GM12878 (cell line): Measurements from ENCODE around the gene C5orf46. TPM values are rescaled to one million over a fixed set of nuclear protein-coding genes. Genes with fewer than 3 reads are reported as not detected.

ENCODE experiments used
- ATAC-seq: fragments of 200-7000 bp; cut with Tn5 transposase; 3 replicates; pipeline ENCODE4 v1.9.1; 2020; ENCODE audit warnings: mild to moderate bottlenecking, moderate library complexity
- Bru-seq: library from RNA; stranded (reverse); fragments of 400-500 nt; gene quantifications from one replicate; lab custom pipeline; 2021; lab: Mats Ljungman, UMichigan
- BruChase-seq, 2 experiments: library from RNA; stranded (reverse); fragments of 400-500 nt; gene quantifications; one replicate each; lab custom pipeline; 2021; lab: Mats Ljungman, UMichigan
- BruUV-seq: library from RNA; stranded (reverse); fragments of 400-500 nt; replicated peaks from 2 replicates; lab custom pipeline; 2021; lab: Mats Ljungman, UMichigan
- CTCF ChIA-PET: fragments of 300-600 bp; sonication (Branson Sonifier 250); formaldehyde crosslinking; extraction: SDS; loops from one replicate; lab custom pipeline; 2021; ENCODE audit warnings: inconsistent platforms; lab: Yijun Ruan, JAX
- POLR2A ChIA-PET: fragments of 350-600 bp; formaldehyde crosslinking; extraction: SDS; loops from one replicate; lab custom pipeline; 2021; ENCODE audit warnings: inconsistent platforms; lab: Charles Lee
- RAD21 ChIA-PET: fragments of 300-600 bp; sonication (Branson Sonifier 250); formaldehyde crosslinking; loops from one replicate; lab custom pipeline; 2023; ENCODE audit warnings: antibody characterized with exemption; ENCODE audit not compliant: unreplicated experiment; lab: Charles Lee
- SMC1A ChIA-PET: fragments of 300-600 bp; sonication (Branson Sonifier 250); formaldehyde crosslinking; loops from one replicate; lab custom pipeline; 2023; ENCODE audit not compliant: unreplicated experiment, uncharacterized antibody; lab: Charles Lee
- DNase-seq: peaks from one replicate; pipeline ENCODE4 v3.0.0-alpha.2; 2011; ENCODE audit warnings: low read depth, low spot score
- FAIRE-seq: peaks from 3 replicates; lab custom pipeline; 2011; peaks lifted over from hg19 to GRCh38; lab: Jason Lieb, UNC
- H2AFZ ChIP-seq: 2 replicates; pipeline ENCODE4 v1.6.0; 2011; ENCODE audit warnings: low read depth, low read length, control low read depth; ENCODE audit not compliant: control insufficient read depth
- H3K27ac ChIP-seq: 2 replicates; pipeline ENCODE4 v1.5.1; 2011; ENCODE audit warnings: control low read depth; ENCODE audit not compliant: control insufficient read depth, insufficient read depth
- H3K27me3 ChIP-seq, 2 experiments: replicated peaks in 1 of 2; 2 replicates each; pipeline versions ENCODE4 v1.6.0 to v1.6.1; 2011; ENCODE audit warnings: low read length in 1 of 2; ENCODE audit not compliant: control insufficient read depth in 2 of 2, insufficient read depth in 2 of 2
- H3K36me3 ChIP-seq, 2 experiments: 2 replicates each; pipeline ENCODE4 v1.5.1; 2011; ENCODE audit warnings: low read length in 1 of 2; ENCODE audit not compliant: control insufficient read depth in 2 of 2, insufficient read depth in 2 of 2
- H3K4me1 ChIP-seq: 2 replicates; pipeline ENCODE4 v1.6.1; 2011; ENCODE audit warnings: mild to moderate bottlenecking, low read length, moderate library complexity, mixed read lengths; ENCODE audit not compliant: control insufficient read depth, insufficient read depth
- H3K4me2 ChIP-seq: 2 replicates; pipeline ENCODE4 v1.6.0; 2011; ENCODE audit warnings: control low read depth; ENCODE audit not compliant: control insufficient read depth, insufficient read depth
- H3K4me3 ChIP-seq: fragments of 200-600 bp; sonication (generic); 2 replicates; pipeline ENCODE4 v1.5.1; 2016
- H3K79me2 ChIP-seq: 2 replicates; pipeline ENCODE4 v1.6.0; 2011; ENCODE audit warnings: low read length; ENCODE audit not compliant: control insufficient read depth, insufficient read depth
- H3K9ac ChIP-seq: 2 replicates; pipeline ENCODE4 v1.8.0; 2011; ENCODE audit warnings: low read length, control low read depth, mixed read lengths; ENCODE audit not compliant: control insufficient read depth, insufficient read depth
- H3K9me3 ChIP-seq: replicated peaks from 3 replicates; pipeline ENCODE4 v1.5.1; 2011; ENCODE audit warnings: mild to moderate bottlenecking, low read length; ENCODE audit not compliant: control insufficient read depth, insufficient read depth
- H4K20me1 ChIP-seq: 2 replicates; pipeline ENCODE4 v1.6.0; 2011; ENCODE audit not compliant: control insufficient read depth, insufficient read depth
- NR2C2 ChIP-seq: IDR thresholded peaks from 2 replicates; pipeline ENCODE4 v1.6.1; 2011; ENCODE audit warnings: borderline replicate concordance, low read depth; ENCODE audit not compliant: control insufficient read depth, insufficient read length
- PBX3 ChIP-seq: IDR thresholded peaks from 2 replicates; pipeline ENCODE4 v1.6.1; 2011; ENCODE audit warnings: mild to moderate bottlenecking, low read depth, low read length, moderate library complexity; ENCODE audit not compliant: insufficient replicate concordance
- WGBS: methylation state at CpG from one replicate; pipeline ENCODE4 v1.1.6; 2016; ENCODE audit warnings: low lambda C conversion rate; ENCODE audit not compliant: insufficient replicate concordance, insufficient coverage; ENCODE audit errors: missing lambda C conversion rate; 5-methylcytosine and 5-hydroxymethylcytosine counted together
- in situ Hi-C: fragments of 300-500 bp; cut with MboI; formaldehyde crosslinking; loops from 9 replicates; pipeline ENCODE4 v1.14.3; 2018; ENCODE audit warnings: mixed read lengths
- intact Hi-C: fragments of 100-400 bp; cut with micrococcal nuclease; formaldehyde crosslinking; loops from one replicate; pipeline ENCODE4 v1.14.2; 2022; ENCODE audit not compliant: unreplicated experiment
- long read RNA-seq, 2 experiments: library from polyadenylated mRNA; unstranded; transcript quantifications; one replicate each; pipeline ENCODE4 v2.0.0, GENCODE V29; 2019 to 2020
- polyA minus RNA-seq, 3 experiments: library from RNA; depleted of rRNA, polyadenylated mRNA; stranded (reverse); fragments of >200 nt; gene quantifications; 2 replicates each; pipeline ENCODE4 v1.2.3, GENCODE V29; 2011
- polyA plus RNA-seq, 11 experiments: library from polyadenylated mRNA; depleted of rRNA in 4 of 11; unstranded in 6 of 11; stranded (reverse) in 5 of 11; fragments of >200 nt; fragmentation: Nextera tagmentation in 4 of 11; fragmentation: Illumina TruSeq in 1 of 11; extraction: Ambion mirVana in 4 of 11; extraction: Trizol in 1 of 11; gene quantifications; 1 replicate in 1 of 11; 2 replicates in 10 of 11; pipeline versions ENCODE4 v1.2.1 to v1.2.3, GENCODE V29; 2011 to 2016; ENCODE audit warnings: inconsistent platforms in 2 of 11, missing spikeins in 2 of 11, low read depth in 1 of 11
- total RNA-seq, 4 experiments: library from RNA; depleted of rRNA in 3 of 4; stranded (reverse); fragments of >200 nt in 3 of 4; fragmentation: Illumina TruSeq in 1 of 4; extraction: Trizol in 1 of 4; gene quantifications; 2 replicates each; pipeline versions ENCODE4 v1.2.1 to v1.2.3, GENCODE V29; 2013 to 2021

C5orf46 gene
- total RNA-seq (2013; cell fraction: nucleolus; rRNA removed): not detected in 2 replicates
- total RNA-seq (2014; rRNA removed) (not detected in 2 replicates), total RNA-seq (2014; rRNA removed; fragmentation: Illumina TruSeq; extraction: Trizol) (not detected in 2 replicates), total RNA-seq (2021) (not detected in 2 replicates), polyA plus RNA-seq (2011; rRNA removed) (not detected in 2 replicates), polyA plus RNA-seq (2014; fragmentation: Illumina TruSeq; extraction: Trizol) (not detected in 2 replicates), polyA plus RNA-seq (2014; fragmentation: Nextera tagmentation; extraction: Ambion mirVana) (not detected), polyA plus RNA-seq (2014; rRNA removed) (not detected in 2 replicates), polyA plus RNA-seq (2016; fragmentation: Nextera tagmentation; extraction: Ambion mirVana) (not detected), polyA minus RNA-seq (2011; rRNA and poly(A)+ RNA removed) (not detected in 2 replicates), Bru-seq, nascent RNA (not detected), BruChase-seq, experiment 1, labeled RNA remaining after a 6-hour chase (not detected), BruChase-seq, experiment 2, labeled RNA remaining after a 2-hour chase (not detected)
- polyA plus RNA-seq (2011; ENCODE audit: low read depth): not detected
- not detected in 2 replicates for polyA plus RNA-seq (2011; cell fraction: cytosol; rRNA removed)
- not detected in 2 replicates for polyA plus RNA-seq (2011; cell fraction: nucleus; rRNA removed)
- not detected in 2 replicates for polyA plus RNA-seq (2012)
- not detected in 2 replicates for polyA minus RNA-seq (2011; cell fraction: cytosol; rRNA and poly(A)+ RNA removed)
- polyA minus RNA-seq (2011; cell fraction: nucleus; rRNA and poly(A)+ RNA removed): not detected in 2 replicates
- long read RNA-seq, experiment 1: 0 reads
- long read RNA-seq, experiment 2: 0 reads

DNA sequence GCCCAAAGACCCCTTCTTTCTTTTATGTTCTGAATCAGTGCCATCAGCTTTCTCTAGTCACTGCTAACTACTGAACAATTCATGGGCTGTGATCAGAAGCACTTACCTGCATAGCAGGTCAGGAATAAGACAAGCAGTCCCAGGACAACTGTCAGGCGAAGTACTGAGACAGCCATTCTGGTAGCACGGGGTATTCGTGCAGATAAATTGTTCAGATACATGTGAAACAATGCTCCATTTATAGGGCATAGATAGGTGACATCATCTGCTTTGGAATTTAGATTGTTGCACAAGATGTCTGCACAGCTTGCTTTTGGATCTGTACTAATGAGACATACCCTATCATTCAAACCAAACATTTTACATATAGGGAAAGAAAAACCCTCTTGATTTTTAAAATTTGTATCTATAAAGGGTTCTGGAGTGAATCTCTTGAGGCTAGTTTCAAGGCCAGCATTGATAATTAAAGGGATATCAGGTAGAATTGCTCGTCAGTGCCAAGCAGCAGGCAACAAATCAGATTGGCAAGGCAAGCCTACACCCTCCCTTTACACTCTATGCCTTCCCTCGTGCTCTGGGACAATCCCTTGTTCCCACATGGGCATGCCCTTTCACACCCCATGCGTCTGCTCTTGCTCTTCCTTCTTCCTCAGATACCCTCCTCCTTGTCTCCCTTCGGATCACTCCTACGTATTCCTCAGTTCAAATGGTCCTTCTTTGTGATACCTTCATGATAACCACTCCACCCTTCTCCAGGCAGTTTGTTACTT is at the start of gene C5orf46:
Gene C5orf46, minus strand, starts transcription at position 213 of the 770 bp plus-strand sequence. Its CDS starts 37 bp downstream, at position 176.
- Histone ChIP-seq H3K36me3 (no peaks in the 10 kb centered on the region), H3K27me3 (no peaks in the 10 kb centered on the region), H3K27ac (no peak within 1 kb of the TSS), H2AFZ (no peak within 1 kb of the TSS), H3K9ac (no peak within 1 kb of the TSS)
- intact Hi-C loops: no loop called here
- ChIA-PET SMC1A (no interaction called here), RAD21 (no interaction called here)
- TF ChIP-seq NR2C2 (no peak), PBX3 (no peak)
- TF ChIP-seq, all 136 proteins: peak for 0
- ATAC-seq (no peak), DNase-seq (no peak), FAIRE-seq (no peak)
- Histone ChIP-seq H4K20me1 (no peaks in the 10 kb centered on the region), H3K9me3 (no peaks in the 10 kb centered on the region), H3K4me3 (no peak within 1 kb of the TSS), H3K79me2 (no peaks in the 10 kb centered on the region), H3K4me2 (no peak within 1 kb of the TSS), H3K4me1 (no peaks in the 10 kb centered on the region)
- BruUV-seq: no TSS peak
- WGBS: 8% methylated on average over 8 of the region's 8 CpGs
- CTCF ChIA-PET: no interaction called here
- in situ Hi-C loops: no loop called here
- POLR2A ChIA-PET: no interaction called here
